Smooth muscle cell of the brain vasculature (primary cell): ENCODE results near the gene MAP3K8.
"Not testable (repeated sequence)": the region's sequence is repeated elsewhere in the genome, so short reads cannot be mapped to it uniquely, and the experiment has no call there.

Experiments used
- DNase-seq: peaks from one replicate; pipeline ENCODE4 v3.0.0-alpha.2; 2012; ENCODE audit warnings: low read depth, low spot score

The MAP3K8 gene

DNA sequence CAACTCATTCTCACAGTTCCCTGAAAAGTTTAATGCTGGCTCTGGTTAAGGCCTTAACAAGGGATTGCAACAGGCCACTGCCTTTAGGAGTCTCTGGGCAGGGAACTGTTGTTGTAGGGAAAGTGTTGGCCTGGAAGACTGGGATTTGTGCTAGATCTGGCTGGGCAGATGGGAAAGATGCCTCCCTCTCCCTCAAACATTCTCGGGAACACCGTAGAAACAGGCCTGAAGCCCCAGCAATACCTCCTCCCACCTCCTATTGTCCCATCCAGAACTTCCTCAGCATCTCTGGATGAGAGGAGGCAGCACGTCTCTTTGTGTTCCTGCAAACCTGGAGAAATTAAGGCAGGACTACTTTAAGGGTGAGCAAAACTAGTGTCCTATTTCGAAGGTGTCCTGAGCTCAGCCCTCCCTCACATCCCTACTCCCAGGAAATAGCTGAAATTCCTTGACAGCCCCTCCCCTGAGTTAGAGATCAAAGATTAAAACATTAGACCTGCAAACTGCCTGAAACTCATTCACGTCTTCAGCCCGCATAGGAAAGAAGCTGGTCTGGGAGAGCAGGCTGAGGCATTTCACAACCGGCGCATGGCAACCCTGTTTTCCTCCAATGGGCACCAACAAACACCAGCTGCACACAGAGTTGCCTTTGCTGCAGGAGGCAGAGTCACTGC lies 10.9 kb upstream of the MAP3K8 start:
- DNase-seq: no peak

DNA sequence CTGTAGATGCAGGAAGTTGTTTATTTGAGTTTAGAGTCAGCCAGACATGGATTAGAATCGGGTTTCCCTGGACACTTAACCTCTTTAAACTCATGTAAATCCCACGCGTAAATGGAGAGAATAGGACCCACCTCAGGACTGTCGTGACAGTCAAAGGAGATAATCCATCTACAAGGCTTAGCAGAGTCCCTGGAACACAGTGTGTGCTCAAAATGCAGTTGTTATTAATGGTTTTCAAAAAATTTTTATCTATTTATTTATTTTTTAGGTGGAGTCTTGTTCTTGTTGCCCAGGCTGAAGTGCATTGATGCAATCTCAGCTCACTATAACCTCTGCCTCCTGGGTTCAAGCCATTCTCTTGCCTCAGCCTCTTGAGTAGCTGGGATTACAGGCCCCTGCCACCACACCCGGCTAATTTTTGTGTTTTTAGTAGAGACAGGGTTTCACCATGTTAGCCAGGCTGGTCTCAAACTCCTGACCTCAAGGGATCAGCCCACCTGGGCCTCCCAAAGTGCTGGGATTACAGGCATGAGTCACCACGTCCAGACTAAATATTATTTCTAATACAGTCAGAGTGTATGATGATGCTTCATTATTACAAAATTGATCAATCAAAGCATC lies 10.2 kb upstream of the MAP3K8 start:
- not testable (repeated sequence) for DNase-seq

DNA sequence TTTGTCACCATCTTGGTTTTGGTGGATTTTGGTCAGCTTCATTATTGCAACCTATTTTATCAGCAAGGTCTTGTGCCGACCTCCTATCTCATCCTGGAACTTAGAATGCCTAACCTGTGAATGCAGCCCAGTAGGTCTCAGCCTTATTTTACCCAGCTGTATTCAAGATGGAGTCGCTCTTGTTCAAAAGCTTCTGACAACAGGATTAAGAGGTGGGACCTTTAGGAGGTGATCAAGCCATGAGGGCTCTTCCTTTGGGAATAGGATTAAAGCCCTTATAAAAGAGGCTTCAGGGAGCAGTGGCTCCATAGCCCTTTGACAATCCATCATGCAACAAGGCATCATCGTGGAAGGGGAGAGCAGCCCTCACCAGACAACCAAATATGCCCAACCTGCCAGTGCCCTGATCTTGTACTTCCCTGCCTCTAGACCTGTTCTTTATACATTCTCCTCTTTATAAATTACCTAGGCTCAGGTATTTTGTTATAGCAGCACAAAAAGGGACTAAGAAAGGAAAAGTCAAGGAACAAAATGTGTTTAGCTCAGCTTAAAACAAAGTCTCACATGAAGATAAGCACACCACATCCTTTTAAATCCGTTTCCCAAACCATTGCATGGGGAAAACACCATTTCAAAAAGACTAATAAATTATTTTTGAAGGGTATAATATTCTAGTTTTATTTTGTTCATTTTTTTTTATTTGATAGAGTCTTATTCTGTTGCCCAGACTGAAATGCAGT lies 8.5 kb upstream of the MAP3K8 start:
- DNase-seq: no peak

DNA sequence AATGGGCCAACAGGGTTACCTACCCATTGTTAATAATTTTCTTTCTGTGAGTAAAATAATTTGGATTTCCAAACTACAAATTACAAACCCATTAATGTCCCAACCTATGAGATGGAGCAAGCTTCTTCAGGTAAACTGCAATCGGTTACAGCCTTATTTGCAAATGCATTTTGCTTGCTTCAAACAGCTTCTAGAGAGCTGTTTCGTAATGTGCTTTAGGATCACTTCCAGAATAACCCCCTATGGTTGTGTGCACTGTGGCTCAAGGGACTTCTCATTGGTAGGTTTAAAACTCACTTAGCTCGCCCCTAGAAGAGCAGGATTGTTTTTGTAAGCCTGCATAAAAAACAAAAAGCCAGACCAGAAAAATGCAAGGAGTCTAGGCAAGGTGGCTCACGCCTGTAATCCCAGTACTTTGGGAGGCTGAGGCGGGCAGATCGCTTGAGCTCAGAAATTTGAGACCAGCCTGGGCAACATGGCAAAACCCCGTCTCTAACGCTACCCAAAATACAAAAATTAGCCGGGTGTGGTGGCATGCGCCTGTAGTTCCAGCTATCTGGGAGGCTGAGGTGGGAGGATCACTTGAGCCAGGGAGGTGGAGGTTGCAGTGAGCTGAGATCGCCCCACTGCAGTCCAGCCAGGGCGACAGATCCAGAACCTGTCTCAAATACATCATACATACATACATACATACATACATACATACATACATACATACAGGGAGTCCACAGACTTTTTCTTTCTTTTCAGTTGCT lies 3.3 kb upstream of the MAP3K8 start:
- DNase-seq: no peak

DNA sequence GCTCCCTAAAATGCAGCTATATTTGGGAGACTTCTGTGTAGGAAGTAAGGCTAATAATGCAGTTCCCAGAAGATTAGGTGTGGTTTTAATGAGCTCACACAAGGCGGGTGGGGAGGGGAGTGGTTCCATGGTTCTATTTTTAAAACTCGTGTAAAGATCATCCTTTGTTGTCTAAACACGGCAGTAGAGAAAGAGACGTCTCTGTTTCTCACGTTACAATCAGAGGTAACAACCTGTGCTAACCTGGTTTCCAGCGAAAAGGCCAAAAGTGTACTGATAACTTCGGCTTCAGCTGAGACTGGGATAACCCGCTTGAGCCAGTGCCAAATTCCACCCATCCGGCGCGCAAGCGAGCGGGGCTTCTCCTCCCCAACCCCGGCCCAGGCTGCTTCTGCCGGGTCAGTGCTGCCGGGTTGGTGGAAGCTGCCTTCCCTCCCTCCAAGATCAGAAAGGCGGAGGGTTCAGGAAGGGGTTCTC lies 2.5 kb upstream of the MAP3K8 start:
- DNase-seq: no peak

DNA sequence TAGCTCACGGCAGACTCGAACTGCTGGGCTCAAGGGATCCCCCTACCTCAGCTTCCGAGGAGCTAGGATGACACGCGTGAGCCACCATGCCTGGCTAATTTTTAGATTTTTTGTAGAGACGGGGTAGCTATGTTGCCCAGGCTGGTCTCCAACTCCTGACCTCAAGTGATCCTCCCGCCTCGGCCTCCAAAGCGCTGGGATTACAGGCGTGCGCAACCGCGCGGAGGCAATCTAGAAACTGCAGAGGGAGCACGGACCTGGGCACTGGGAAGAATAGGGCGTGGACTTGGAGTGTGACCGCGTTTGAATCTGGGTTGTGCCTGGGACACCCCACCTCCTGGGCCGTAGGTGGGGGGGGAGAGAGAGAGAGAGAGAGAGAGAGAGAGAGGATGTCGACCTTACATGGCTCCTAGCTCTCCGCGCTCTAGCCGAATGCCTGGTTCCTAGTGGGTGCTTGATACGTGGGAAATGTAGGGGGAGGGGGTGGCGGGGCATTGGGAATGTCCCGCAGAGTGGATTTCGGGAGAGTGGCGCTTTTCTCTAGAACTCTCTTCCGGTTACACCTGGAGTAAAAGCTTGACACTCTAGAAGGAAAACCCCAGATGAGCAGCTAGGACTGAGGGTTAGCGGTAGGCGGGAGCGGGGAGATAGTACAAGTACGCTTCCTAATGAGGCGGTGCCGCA lies 1.2 kb upstream of the MAP3K8 start:
- no peak for DNase-seq

DNA sequence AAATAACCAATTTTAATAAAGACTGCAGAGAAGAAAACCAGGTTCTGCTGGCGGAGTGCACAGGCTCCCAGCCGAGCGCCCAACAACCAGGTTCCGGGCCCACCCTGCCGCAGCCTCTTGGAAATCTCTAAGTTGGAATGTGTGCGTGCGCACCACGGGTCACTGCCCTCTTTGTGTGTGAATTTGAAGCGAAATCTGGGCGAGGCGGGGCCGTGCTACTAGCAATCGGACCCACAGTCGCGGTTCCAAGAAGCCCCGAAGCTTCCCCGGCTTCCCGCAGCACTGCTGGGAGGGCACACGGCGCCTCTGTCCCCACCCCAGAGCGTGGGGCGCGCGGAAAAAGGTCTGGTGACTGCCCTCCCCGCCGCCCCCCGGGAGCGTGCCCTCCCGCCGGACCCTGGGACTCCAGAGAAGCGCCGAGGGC lies 666 bp upstream of the MAP3K8 start:
- no peak for DNase-seq

DNA sequence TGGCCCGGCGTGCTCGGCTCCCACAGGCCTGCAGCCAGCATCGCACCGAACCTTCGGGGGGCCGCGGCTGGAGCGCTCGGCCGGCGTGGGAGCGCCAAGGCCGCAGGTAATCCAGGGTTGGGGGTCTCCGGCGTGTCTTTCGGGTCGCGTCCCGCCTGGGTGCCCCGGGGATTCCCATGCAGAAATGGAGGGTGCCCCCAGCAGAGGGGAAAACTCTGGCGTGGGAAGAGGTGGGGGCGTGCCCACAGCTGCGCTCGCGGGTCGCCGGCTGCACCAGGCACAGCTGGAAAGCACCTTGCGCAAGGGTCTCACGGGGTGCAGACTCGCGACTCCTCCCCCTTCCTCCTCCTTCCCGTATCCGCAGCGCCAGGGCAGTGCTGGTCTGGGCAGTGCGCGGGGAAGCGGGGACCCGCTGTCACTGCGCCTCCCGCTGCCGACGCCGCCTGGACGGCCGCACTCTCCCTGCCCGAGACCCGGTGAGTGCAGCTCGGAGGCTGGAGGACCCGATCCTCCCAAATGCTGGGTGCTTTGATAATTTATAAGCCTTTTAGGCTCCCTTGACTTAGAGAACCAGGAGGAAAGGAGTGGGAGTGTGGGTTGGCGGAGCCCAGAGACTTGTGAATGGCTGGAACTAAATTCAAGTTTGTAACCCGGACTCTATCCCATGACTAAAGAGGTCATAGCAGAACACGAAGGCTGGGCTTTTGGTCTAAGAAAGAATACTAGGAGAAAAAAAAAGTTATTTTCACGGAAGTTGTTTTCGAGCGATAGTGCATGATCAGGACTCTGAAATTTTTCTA lies 489 bp downstream of the MAP3K8 start:
- DNase-seq: no peak

DNA sequence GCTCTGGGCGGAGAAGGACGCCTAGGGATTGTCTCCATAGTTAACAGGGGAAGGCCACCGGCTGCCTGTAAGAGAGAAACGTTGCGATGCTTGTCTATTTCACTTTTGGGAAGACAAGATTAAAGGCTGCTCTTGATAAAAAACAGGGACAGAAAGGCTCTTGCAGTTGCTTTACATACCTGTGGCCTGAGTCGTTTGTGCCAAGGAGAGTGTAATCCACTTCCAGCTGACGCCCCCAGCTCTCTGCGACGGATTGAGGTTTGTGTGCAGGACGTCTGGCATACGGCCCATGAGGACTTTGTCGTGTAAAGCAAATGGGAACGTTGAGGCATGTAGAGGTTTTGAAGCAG lies 1.1 kb downstream of the MAP3K8 start:
- DNase-seq: no peak

DNA sequence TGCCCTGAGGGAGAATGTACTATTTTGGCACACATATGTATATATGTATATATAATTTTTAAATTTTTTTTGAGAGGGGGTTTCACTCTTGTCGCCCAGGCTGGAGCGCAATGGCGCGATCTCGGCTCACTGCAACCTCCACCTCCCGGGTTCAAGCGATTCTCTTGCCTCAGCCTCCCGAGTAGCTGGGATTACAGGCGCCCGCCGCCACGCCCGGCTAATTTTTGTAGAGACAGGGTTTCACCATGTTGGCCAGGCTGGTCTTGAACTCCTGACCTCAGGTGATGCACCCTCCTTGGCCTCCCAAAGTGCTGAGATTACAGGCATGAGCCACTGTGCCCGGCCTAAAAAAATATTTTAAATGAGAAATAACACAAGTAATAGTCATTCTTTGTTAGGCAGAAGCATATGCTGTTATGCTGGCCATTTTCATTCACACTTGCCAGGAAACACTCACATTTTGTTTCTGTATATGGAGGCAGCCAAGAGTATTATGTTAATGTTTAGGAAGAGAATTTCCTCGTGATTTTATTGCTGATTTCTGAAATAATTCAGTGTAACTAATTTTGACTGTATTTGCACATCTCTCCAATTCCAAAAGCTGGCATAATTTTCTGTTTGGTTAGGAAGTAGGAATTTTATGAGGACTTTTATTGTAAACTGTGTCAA lies 1.6 kb downstream of the MAP3K8 start:
- DNase-seq: not testable (repeated sequence)

DNA sequence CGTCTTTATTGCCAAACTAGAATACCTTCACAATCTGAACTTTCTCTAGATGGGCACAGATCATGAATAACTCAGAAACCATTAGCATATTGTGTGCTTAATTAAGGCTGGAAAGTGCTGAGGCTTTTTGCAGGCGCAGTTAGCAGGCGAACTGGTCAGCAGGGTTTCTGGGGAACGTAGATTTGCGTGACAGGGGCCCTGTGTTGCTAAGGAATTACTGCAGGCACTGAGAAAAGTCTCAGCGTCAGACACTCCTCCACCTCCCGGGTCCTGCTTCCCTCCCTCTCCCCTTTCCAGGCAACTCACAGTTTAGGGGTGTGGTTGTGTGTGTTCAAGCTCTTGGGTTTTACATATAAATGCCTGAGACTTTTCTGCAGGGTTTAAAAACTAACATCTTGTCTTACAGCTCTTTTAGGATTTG lies 2.2 kb downstream of the MAP3K8 start:
- DNase-seq: no peak

DNA sequence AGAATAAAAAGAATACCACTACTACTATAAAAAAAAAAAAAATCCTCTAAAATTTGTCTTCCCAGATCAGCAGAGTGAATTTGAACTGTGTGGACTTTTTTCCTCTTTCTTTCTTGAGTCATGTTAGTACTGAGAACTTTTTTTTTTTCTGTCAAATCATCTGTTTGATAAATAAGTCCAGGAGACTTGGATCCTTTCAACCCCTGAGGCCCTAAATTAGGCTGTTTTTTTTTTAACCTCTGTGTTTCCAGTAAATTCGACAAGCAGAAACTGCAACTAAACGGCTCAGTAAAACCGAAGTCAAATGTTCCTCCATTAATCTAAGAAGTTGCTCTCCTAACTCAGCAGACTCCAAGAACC lies 2.7 kb downstream of the MAP3K8 start:
- DNase-seq: no peak

DNA sequence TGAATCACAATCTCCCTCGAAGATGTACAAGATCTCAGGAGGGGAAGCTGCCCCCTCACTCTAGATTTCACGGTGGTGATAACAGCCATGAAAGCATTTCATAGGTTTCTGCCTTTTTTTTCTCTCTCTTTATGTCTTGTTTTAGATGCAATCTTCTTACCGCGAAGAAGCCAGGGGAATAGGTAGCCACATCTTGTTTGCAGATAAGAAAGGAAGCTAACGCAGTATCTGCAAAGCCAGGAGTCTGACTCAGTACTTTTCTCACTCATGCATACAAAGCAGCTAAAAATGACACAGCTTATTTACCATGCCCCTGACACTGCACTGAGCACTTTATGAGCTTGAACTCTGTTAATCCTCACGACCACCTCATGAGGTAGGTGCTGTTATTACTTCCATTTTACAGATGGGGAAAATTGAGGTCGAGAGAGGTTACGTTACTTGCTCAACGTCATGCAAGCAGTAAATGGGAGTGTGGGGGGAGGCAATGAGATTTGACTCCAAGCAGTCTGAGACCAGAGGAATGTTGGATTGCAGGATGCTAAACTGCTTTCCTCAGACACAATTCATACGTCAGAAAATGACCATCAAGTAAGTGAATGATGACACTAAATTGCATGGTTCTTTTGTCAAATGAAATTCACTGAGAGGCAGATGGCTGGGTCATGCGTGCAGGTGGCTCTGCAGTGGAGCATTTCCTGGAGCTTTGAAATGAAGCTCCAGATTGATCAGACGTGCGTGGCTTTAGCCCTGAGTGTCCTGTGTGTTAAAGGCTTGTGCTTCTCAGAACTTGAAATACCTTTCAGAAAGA lies 3.3 kb downstream of the MAP3K8 start:
- no peak for DNase-seq

DNA sequence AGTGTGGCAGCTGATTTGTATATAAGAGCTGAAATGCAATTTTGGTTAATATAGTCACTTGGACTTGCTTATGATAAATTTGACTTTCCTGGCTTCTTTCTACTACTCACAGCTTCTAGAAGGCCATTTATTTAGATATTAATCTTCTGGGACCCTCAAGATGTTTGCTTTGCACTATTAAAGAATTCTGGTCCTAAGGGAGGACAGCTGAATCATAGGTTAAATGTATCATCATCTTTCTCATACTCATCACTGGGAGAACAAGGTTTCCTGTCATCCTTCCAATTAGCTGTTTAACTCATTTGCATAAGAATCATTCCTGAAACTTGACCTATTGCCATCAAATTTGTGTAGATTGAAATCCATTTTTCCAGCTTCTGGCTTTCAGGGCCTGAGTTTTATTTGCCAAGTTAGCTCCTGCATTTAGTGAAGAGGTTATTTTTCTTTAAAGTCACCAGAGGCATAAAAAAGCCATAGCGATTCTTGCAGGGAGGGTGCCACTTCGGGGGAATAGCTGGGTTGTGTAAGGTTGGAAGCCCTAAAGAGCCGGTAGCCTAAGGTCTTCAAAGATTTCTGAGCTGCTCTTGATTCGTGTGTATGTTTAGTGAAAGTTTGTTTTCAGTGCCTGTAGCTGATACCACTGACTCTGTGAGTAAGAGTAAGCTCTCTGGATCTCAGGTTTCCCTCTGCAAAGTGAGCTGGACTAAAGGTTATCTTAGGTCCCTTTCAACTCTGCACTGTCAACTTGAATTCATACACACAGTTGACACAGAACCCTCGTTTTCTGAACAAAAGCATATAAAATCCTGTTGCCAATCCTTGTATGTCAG lies 4.3 kb downstream of the MAP3K8 start:
- no peak for DNase-seq

DNA sequence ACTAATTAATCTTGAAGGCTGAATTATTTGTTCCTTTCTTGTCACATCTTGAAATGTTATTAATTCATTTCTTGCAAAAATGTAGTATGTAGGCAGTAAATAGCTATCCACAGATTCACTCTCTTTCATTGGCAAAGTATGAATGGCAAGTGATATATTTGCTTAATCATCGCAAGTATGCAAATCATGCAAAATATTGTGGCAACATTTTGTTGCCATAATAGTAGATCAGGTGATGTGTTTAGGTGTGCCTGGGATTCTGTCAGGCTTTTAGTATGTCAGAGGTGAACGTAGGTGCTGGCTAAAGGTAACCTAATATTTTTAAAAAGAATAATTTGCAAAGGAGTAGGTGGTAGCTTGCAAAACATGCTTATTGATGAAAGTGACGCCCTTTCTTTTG lies 5.9 kb downstream of the MAP3K8 start:
- no peak for DNase-seq

DNA sequence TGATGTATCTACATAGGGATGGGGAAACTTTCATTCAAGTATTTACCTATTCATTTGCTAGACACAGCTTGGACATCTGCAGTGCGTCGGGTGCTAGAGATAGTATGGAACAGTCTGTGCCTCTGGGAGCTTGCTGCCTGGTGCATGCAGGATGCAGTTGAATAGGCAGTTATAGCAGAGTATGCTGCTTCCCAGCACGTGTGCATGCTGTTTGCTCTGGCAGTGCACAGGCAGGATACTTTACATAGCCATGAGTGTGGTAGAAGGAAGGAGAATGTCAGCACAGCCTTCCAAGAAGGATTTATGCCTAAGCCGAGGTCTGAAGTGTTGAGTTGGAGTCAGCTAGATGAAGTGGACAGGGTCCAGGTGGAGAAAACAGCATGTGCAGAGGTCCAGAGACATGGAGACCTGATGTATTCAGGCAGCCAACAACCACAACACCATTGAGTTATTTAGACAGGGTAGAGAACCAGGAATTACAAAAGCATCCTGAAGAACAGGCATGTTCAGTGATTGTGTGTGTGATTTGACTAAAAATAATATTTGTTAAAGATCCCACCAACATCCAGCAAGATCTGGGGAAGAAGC lies 8.1 kb downstream of the MAP3K8 start:
- no peak for DNase-seq

DNA sequence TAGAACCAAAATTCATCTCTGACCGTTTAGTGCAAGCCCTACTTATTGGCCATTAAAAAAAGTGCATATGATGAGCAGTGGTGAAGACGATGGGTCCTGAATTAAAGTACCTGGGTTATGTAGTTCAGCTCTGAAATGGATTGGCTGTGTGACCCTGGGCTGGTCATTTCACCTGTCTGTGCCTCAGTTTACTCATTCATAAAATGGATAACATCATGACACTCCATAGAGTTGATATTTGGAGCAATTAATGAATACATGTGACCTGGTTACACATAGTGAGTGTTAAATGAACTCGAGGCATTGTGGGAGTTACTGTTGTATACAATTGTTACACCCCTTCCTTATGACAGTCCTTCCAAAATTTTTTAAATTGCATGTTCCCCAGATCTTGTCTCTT lies 9.1 kb downstream of the MAP3K8 start:
- no peak for DNase-seq

DNA sequence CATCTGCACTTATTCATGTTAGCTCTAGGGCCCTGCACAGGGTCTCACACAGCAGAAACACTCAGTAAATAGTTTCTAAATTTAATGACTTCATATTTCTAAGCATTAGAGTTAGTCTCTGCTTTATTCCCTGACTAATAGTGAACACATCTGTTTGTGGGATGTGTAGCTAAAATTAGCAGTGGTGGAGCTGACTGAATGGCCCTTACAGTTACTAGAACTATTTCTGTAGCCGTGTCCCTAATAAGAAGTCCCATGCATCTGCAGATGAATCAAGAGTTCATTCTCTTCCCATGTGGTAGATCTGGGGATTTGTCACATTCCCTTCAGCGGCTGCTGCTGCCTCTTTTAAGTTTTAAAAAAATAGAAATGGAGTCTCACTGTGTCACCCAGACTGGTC lies 11.7 kb downstream of the MAP3K8 start:
- no peak for DNase-seq
